GM21576 (cell line): Measurements from ENCODE around the gene FNDC10.
A peak's percentile ranks its signal among the peaks of the same experiment; 100 is the strongest.
"Not testable (repeated sequence)": the region's sequence is repeated elsewhere in the genome, so short reads cannot be mapped to it uniquely, and the experiment has no call there.

Experiments used
- ATAC-seq: cut with Tn5 transposase; IDR thresholded peaks from one replicate; pipeline ENCODE4 v1.9.1; 2021; ENCODE audit warnings: mild to moderate bottlenecking, moderate library complexity; ENCODE audit not compliant: unreplicated experiment

FNDC10 gene

GRCh38 chr1:1599030-1599934 lies 653 bp downstream of the FNDC10 start:
- no peak for ATAC-seq

GRCh38 chr1:1598720-1599029 lies 1.3 kb downstream of the FNDC10 start:
- no peak for ATAC-seq

GRCh38 chr1:1598051-1598719 lies 1.8 kb downstream of the FNDC10 start:
- no peak for ATAC-seq

- ATAC-seq: no peak
Measured at GRCh38 chr1:1597275-1597930, 2.5 kb downstream of the FNDC10 start.

GRCh38 chr1:1596493-1597274 lies 3.3 kb downstream of the FNDC10 start:
- ATAC-seq: no peak

- not testable (repeated sequence) for ATAC-seq
Measured at GRCh38 chr1:1595341-1595740, 4.6 kb downstream of the FNDC10 start.

- ATAC-seq: no peak
Measured at GRCh38 chr1:1594602-1595260, 5.2 kb downstream of the FNDC10 start.

GRCh38 chr1:1593834-1594601 lies 5.9 kb downstream of the FNDC10 start:
- ATAC-seq: no peak

GRCh38 chr1:1591452-1591851 lies 8.5 kb downstream of the FNDC10 start:
- no peak for ATAC-seq

GRCh38 chr1:1583347-1584010 lies 16.5 kb downstream of the FNDC10 start:
- no peak for ATAC-seq

- no peak for ATAC-seq
Measured at GRCh38 chr1:1582585-1583346, 17.2 kb downstream of the FNDC10 start.

GRCh38 chr1:1578371-1578940 lies 21.5 kb downstream of the FNDC10 start:
- no peak for ATAC-seq

- no peak for ATAC-seq
Measured at GRCh38 chr1:1577367-1578011, 22.4 kb downstream of the FNDC10 start.

- ATAC-seq: peak; percentile 71
Measured at GRCh38 chr1:1574721-1575537, 25.0 kb downstream of the FNDC10 start, which contains the start of gene SSU72. TSS of gene SSU72 (minus strand) at chr1:1574863. CDS start at chr1:1574557, 306 bp downstream.

GRCh38 chr1:1573843-1574720 lies 25.9 kb downstream of the FNDC10 start:
- peak; percentile 58 for ATAC-seq

GRCh38 chr1:1569341-1569740 lies 30.6 kb downstream of the FNDC10 start:
- no peak for ATAC-seq
